OCI-LY3 (cell line): Measurements from ENCODE around the gene SCAF8.

ENCODE experiments used
- H2AFZ ChIP-seq: fragments of 200-600, 300-600 bp; shearing (Covaris generic); 2 replicates; pipeline ENCODE4 v1.6.0; 2014; ENCODE audit warnings: antibody characterized with exemption, low read depth, low read length
- H3K27ac ChIP-seq: fragments of 200-600, 300-600 bp; sonication (generic); 2 replicates; pipeline ENCODE4 v1.5.1; 2014; ENCODE audit warnings: mild to moderate bottlenecking, low read length, moderate library complexity, mixed read lengths
- H3K27me3 ChIP-seq: fragments of 200-600, 300-600 bp; sonication (generic); 2 replicates; pipeline ENCODE4 v1.6.1; 2014; ENCODE audit warnings: low read depth, low read length, mixed read lengths
- H3K36me3 ChIP-seq: fragments of 200-600, 300-600 bp; sonication (generic); replicated peaks from 2 replicates; pipeline ENCODE3; 2014; ENCODE audit warnings: low read depth, low read length, mixed read lengths
- H3K4me1 ChIP-seq: fragments of 300-600, 200-600 bp; sonication (generic); 2 replicates; pipeline ENCODE4 v1.6.1; 2014; ENCODE audit warnings: low read length, mixed read lengths
- H3K4me2 ChIP-seq: fragments of 200-600, 300-600 bp; sonication (generic); 2 replicates; pipeline ENCODE4 v1.6.1; 2014; ENCODE audit warnings: low read length, mixed read lengths
- H3K4me3 ChIP-seq: fragments of 300-600, 200-600 bp; sonication (generic); 2 replicates; pipeline ENCODE4 v1.5.1; 2014; ENCODE audit warnings: antibody characterized with exemption, mild to moderate bottlenecking, low read length, moderate library complexity
- H3K79me2 ChIP-seq: fragments of 300-600, 200-600 bp; shearing (Covaris generic); 2 replicates; pipeline ENCODE4 v1.6.1; 2014; ENCODE audit warnings: mild to moderate bottlenecking, low read length, mixed read lengths
- H3K9ac ChIP-seq: fragments of 300-600, 200-600 bp; shearing (Covaris generic); 2 replicates; pipeline ENCODE4 v1.6.0; 2014; ENCODE audit warnings: mild to moderate bottlenecking, low read length, moderate library complexity
- H3K9me3 ChIP-seq: fragments of 200-600, 300-600 bp; shearing (Covaris generic); 2 replicates; pipeline ENCODE4 v1.6.1; 2014; ENCODE audit warnings: low read length, mixed read lengths; ENCODE audit not compliant: insufficient read depth
- H4K20me1 ChIP-seq: fragments of 200-600, 300-600 bp; sonication (generic); 2 replicates; pipeline ENCODE4 v1.6.1; 2016; ENCODE audit warnings: low read length, mixed read lengths; ENCODE audit not compliant: insufficient read depth
- CTCF ChIP-seq: fragments of 200-600, 300-600 bp; sonication (generic); IDR thresholded peaks from 2 replicates; pipeline ENCODE4 v1.5.1; 2014; ENCODE audit warnings: antibody characterized with exemption, low read length, low read depth
- EZH2phosphoT487 ChIP-seq: fragments of 200-600 bp; shearing (Covaris generic); IDR thresholded peaks from 2 replicates; pipeline ENCODE4 v1.6.1; 2018; ENCODE audit warnings: antibody characterized with exemption, mixed run types, low read depth

Gene SCAF8

GRCh38 chr6:154857529-154857928 is 124.3 kb downstream of the SCAF8 start:
- H3K9me3 ChIP-seq = no peaks in the 10 kb centered on the region
- no peaks in the 10 kb centered on the region for H3K27me3 ChIP-seq
- TF ChIP-seq EZH2phosphoT487 (no peak), CTCF (no peak)
- H3K27ac ChIP-seq = no peak overlapping the region
- H3K4me3 ChIP-seq = no peak overlapping the region
- H3K4me2 ChIP-seq = no peak overlapping the region
- no peaks in the 10 kb centered on the region for H3K4me1 ChIP-seq
- H3K79me2 ChIP-seq = peaks cover 3% of the 10 kb centered on the region; the same call in 1 of the 2 replicates
- no peak overlapping the region for H2AFZ ChIP-seq
- 0 out of 2 replicates have a peak, but pooled peaks cover 5% of the 10 kb centered on the region for H4K20me1 ChIP-seq
- H3K9ac ChIP-seq = no peak overlapping the region
- H3K36me3 ChIP-seq = no peaks in the 10 kb centered on the region

- Histone ChIP-seq H3K4me2 (no peak overlapping the region), H3K4me1 (no peaks in the 10 kb centered on the region), H2AFZ (no peak overlapping the region), H4K20me1 (0 out of 2 replicates have a peak, but pooled peaks cover 5% of the 10 kb centered on the region), H3K4me3 (no peak overlapping the region), H3K27ac (no peak overlapping the region), H3K79me2 (no peaks in the 10 kb centered on the region), H3K27me3 (no peaks in the 10 kb centered on the region), H3K36me3 (no peaks in the 10 kb centered on the region), H3K9me3 (no peaks in the 10 kb centered on the region), H3K9ac (no peak overlapping the region)
- TF ChIP-seq CTCF (no peak), EZH2phosphoT487 (no peak)
Measured at GRCh38 chr6:154861825-154862224, 128.6 kb downstream of the SCAF8 start.

GRCh38 chr6:154862536-154862935 is 129.3 kb downstream of the SCAF8 start:
- H3K4me3 ChIP-seq = no peak overlapping the region
- no peak overlapping the region for H3K9ac ChIP-seq
- H3K36me3 ChIP-seq = no peaks in the 10 kb centered on the region
- H3K9me3 ChIP-seq = no peaks in the 10 kb centered on the region
- no peaks in the 10 kb centered on the region for H3K27me3 ChIP-seq
- H3K79me2 ChIP-seq = no peaks in the 10 kb centered on the region
- no peak overlapping the region for H2AFZ ChIP-seq
- no peak overlapping the region for H3K27ac ChIP-seq
- H3K4me2 ChIP-seq = no peak overlapping the region
- H4K20me1 ChIP-seq = 0 out of 2 replicates have a peak, but pooled peaks cover 5% of the 10 kb centered on the region
- TF ChIP-seq EZH2phosphoT487 = no peak
- TF ChIP-seq CTCF = no peak
- no peaks in the 10 kb centered on the region for H3K4me1 ChIP-seq

GRCh38 chr6:154864066-154864430 is 130.8 kb downstream of the SCAF8 start:
- Histone ChIP-seq H3K4me2 (no peak overlapping the region), H3K4me3 (no peak overlapping the region)

More at GRCh38 chr6:154864066-154864430, 130.8 kb downstream of the SCAF8 start:
- no peak for TF ChIP-seq EZH2phosphoT487
- no peak for TF ChIP-seq CTCF
- Histone ChIP-seq H3K4me1 (no peaks in the 10 kb centered on the region), H3K9me3 (no peaks in the 10 kb centered on the region), H4K20me1 (0 out of 2 replicates have a peak, but pooled peaks cover 4% of the 10 kb centered on the region), H3K36me3 (no peaks in the 10 kb centered on the region), H3K79me2 (no peaks in the 10 kb centered on the region), H3K27ac (no peak overlapping the region), H3K27me3 (no peaks in the 10 kb centered on the region), H3K9ac (no peak overlapping the region), H2AFZ (no peak overlapping the region)
